ENCODE results near the gene RAB23. TPM values are rescaled to one million over a fixed set of nuclear protein-coding genes. Genes with fewer than 3 reads are reported as not detected.
A peak's percentile ranks its signal among the peaks of the same experiment; 100 is the strongest.
"Not testable (repeated sequence)": the region's sequence is repeated elsewhere in the genome, so short reads cannot be mapped to it uniquely, and the experiment has no call there.

Gene RAB23
- total RNA-seq, 1 experiment from 2014 or later = 5.1 TPM

DNA sequence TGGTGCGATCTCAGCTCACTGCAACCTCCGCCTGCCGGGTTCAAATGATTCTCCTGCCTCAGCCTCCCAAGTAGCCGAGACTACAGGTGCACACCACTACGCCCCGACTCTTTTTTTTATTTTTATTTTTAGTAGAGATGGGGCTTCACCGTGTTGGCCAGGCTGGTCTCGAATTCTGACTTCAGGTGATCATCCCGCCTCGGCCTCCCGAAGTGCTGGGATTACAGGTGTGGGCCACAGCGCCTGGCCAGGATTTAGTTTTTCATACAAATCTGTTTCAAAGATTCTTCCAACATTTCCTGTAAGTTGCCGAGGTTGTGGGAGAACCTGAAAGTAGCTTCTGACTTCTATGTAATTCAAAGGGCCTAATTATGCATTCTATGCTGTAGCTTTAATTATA lies 21.4 kb upstream of the RAB23 start:
- DNase-seq (ENCODE audit: low spot score) = not testable (repeated sequence)

DNA sequence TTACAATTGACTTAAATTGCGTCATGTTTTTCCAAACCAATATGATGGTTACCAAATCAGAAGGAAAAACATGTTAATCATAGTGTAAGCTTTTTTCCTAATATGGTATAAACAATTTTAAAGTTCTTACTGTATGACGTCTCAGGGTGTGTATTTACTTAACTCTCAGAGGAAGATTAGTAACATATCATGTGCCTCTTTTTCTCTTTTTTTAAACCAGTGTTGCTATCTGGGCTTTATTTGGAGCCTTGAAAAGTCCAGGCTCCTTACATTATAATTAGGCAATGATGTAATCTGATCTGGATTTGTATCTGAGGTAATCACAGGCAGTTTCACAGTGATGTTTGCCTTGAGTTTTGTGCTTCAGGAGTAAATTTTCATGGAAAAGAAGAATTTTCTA lies 20.4 kb upstream of the RAB23 start:
- DNase-seq (ENCODE audit: low spot score) = no peak

DNA sequence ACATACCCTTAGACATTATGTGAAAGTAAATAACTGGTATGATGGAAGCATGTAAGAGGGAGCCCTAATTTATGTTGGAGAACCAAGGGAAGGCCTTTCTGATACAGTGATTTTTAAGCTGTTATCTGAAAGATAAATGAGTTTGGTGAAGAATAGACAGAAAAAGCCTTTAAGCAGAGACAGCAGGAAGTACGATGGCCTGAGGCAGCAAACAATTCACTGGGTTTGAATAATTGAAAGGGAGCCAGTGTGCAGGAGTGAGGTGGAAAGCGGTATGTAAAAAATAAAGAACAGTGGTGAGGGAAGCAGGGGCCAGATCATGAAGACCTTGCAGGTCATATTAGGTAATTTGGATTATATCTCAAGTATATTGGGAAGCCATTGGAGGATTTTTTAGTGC lies 4.1 kb upstream of the RAB23 start:
- DNase-seq (ENCODE audit: low spot score) = no peak

DNA sequence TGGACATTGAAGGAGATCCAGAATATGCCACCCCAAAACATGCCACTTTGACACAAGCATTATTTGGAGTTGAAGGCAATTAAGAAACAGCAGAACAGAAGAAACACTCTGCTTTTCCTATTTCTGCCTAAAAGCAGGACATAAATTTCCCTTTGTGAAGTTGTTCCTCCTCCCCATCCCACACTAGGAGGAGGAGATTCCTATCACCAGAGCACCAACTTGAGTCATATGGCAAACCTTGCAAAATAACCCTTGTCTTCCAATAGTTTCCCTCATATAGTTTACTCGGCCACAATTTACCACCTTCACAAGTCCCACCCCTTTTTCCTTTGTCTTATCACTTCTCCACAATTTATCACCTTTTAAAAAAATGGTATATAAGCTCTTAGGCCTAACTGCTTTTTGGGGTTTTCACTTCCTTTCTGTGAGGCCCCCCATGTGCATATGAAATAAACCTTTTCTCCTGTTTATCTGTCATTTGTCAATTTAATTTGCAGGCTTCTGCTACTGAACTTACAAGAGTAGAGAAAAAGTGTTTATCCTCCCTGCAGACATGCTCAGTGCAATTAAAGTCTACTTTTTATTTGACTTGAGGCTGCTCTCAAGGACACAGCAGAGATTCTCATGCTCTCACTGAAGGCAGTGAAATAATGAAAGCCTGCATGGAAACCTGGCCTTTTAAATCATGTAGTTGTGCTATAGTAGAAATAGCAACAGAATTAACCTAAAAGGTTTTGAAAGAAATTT lies 2.8 kb upstream of the RAB23 start:
- DNase-seq (ENCODE audit: low spot score) = no peak

DNA sequence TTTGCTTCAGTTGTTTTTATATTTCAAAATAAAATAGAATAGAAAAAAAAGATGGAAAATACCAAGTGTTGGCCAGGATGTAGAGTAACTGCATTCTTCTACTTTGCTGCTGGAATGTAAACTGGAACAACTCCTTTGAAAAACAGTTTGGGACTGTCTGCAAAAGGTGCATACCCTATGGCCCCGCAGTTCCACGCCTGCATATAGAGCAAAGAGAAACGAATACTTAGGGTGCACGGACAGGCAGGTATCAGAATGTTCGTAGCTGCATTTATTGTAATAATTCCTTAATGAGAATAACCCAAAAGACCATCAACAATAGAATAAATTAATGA lies 603 bp upstream of the RAB23 start:
- DNase-seq (ENCODE audit: low spot score) = no peak

DNA sequence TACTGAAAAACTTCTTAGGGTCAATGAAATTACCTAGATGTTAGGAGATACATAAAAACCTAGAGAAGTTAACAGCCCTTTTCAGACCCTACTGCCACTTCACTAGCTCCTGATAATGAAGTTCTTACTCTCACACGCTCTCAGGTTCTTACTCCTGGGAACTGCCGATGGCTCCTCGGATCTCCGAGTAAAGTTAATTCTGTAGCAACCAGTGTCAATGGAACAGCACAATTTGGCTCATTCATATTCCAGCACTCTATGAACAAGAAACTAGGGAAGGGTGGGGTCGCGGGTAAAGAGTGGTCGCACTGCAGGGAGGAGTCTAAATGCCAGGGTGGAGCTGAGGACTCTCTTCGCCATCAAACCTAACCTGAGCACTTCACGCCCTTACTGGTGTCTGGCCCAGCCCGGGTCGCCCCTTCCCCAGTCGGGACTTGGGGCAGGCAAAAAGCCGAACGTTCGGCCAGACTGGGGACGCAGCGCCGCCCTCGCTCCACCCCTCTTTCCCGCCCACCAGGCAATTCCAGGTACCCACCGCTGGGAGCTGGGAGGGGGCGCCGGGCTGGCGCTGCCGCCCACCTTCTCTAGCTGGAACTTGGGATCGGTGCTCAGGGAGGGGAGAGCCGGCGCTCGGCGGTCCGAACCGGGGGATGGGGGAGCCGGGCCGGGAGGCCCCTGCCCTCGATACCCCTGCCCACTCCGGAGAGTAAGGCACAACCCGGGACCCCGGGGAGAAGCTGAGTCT lies 744 bp downstream of the RAB23 start:
- peak; percentile 80 for DNase-seq (ENCODE audit: low spot score)

DNA sequence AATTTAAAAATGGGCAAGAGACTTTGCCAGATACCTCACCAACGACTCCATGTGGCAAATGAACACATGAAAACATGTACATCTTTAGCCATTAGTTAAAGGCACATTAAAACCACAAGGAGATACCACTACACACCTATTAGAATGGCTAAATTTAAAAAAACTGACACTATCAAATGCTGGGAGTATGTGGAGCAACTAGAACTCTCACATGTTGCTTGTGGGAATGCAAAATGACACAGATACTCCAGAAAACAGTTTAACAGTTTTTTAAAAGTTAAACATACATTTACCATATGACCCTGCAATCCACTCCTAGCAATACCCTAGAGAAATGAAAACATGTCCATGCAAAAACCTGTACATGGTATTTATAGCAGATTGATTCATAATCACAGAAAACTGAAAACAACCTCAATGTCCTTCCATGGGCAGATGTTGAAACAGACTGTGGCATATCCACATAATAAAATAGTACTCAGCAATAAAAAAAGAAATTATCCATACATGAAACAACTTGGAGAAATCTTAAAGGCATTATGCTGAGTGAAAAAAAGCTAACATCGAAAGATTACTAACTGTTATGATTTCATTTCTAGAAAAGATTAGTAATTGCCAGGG lies 1.9 kb downstream of the RAB23 start:
- DNase-seq (ENCODE audit: low spot score) = no peak

DNA sequence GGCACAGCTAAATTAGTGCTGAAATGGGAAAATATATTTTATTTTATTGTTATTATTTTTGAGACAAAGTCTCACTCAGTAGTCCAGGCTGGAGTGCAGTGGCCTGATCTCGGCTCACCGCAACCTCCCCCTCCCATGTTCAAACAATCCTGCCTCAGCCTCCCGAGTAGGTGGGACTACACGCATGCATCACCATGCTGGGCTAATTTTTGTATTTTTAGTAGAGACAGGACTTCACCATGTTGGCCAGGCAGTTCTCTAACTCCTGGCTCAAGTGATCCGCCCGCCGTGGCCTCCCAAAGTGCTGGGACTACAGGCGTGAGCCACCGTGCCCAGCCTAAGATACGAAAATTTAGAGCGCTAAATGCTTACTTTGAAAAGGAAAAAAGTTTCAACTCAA lies 4.8 kb downstream of the RAB23 start:
- no peak for DNase-seq (ENCODE audit: low spot score)

DNA sequence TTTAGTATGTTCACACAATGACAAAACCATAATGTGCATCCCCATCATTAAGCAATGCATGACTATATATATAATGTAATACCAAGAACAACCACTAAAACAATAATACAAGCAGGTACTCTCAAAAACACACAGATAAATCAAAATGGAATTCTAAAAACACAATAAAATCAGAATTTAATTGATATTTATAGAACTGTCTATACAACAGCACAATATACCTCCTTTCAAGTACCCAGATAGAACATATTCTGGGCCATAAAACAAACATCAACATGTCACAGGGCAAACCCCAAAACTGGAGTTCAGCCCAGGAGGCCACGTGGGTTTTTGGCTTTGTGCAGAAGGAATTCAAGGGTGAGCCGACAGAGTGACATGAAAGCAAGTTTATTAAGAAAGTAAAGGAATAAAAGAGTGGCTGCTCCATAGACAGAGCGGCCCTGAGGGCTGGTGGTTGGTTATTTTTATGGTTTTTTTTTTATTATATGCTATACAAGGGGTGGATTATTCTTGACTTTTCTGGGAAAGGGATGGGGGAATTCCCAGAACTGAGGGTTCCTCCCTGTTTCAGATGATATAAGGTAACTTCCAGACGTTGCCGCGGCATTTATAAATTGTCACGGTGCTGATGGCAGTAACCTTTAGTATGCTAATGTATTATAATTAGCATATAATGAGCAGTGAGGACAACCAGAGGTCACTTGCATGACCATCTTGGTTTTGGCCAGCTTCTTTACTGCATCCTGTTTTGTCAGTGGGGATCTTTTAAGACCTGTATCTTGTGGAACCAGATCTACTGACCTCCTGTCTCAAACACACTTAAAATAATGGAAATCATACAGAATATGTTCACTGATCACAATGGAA lies 5.6 kb downstream of the RAB23 start:
- no peak for DNase-seq (ENCODE audit: low spot score)

DNA sequence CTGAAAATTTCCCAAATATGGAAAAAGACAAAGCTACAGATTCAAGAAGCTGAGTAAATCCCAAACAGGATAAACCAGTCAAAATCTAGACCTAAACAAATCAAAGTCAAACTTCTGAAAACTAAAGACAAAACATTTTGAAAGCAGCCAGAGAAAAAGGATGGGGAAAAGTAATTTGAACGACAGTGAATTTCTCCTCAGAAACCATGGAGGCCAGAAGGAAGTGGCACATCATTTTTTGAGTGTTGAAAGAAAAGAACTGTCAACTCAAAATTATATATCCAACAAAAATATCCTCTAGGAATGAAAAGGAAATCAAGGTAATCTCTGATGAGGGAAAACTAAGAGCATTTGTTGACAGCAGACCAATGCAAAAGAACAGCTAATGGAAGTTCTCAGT lies 6.8 kb downstream of the RAB23 start:
- DNase-seq (ENCODE audit: low spot score) = no peak

DNA sequence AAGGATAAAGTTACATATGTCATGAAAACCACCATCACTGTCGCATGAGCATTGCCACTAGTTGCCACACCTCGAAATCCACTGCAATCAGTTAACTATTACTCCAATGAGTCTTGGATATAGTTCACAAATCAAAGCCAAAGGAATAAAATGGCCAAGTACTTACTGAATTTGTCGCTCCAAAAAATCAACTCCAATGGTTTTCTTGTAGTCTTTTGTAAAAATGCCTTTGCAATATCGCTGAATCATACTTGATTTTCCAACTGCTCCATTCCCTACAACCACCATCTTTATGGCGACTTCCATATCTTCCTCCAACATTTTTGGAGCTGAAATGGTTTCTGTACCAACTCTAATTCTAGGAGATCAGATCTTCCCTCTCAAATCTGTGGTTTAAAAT lies 12.0 kb downstream of the RAB23 start:
- DNase-seq (ENCODE audit: low spot score) = no peak

DNA sequence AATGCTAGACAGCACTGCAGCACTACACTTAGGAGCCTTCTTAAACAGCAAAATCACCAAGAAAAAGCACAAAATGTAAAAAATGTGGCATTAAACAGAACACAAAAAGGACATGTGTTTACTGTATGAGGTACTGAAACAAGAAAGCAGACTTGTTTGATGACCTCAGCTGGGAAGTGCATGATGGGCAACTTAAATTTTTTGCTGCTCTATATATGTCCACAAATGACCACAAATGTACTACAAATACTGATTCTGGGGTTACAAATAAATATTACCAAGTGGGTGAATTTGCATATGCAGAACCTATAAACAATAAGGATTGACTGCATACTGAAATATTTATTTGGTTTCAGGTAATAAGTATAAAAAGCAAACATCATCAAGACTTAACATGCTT lies 13.1 kb downstream of the RAB23 start:
- no peak for DNase-seq (ENCODE audit: low spot score)

DNA sequence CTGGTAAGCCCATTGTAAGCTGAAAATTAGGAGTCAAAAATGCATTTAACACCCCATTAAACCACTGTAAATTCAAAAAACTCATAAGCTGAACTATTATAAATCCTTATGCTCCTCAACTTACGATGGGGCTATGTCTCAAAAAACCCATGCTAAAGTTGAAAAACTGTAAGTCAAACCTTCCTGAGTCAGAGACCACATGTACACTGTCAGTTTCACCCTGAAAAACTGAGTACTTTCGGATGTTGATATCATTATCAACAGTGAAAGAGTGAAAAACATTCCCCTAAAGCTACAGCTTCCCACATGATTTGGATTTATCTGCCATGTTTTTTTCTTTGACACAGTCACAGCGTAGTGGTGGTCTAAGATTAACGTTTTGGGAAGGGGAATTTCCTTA lies 14.2 kb downstream of the RAB23 start:
- DNase-seq (ENCODE audit: low spot score) = no peak

DNA sequence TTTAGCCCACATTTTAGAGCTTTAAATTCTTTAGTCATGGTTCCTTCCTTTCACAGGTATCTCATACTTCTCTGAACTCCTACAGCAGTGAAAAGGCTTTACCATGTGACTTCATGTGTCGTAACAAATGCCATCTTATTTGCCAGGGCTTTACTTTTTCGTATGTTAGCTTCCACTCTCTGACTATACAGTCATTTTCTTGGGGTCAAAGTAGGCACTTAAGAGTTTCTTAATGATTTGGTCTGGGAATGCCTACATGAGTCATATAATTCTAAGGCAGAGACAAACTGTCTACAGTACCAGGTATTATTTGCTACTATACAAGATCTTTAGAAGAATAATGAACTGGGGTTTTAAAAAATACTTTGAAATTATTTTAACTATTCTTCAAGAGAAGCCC lies 15.0 kb downstream of the RAB23 start:
- DNase-seq (ENCODE audit: low spot score) = no peak

DNA sequence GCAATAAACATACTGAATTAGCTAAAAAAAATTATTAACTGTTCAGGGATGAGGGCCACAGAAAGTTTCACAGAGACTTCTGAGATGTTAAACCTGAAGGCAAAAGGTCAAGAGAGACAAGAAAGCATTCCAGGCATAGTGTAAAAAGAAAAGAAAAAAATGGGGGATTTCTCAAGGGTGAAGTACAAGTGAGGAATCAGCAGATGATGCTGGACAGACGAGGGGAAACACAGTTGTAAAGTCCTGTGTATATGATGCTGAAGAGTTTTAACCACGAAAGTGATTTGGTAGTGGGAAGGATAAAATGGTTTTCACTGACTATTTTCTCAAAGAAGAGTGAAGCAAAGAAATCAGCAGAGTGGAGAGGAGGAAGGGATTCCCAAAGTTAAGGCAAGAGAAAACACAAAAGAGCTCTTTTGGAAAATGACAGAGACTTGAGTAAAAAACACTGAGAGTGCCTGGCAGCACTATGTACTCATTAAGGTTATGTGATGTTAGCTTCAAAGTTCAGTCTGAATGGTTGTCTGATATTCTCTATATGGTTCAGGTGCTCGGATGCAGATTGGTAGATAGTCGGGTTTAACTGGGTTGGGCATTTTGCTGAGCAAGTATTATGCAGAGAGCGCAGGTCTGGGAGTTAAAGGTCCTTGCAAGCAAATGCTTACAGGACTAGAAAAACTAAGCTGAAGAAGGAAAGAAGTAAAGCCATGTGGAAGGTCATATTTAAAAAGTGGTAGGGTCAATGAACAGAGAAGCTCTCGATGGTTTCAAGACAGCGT lies 16.4 kb downstream of the RAB23 start:
- no peak for DNase-seq (ENCODE audit: low spot score)

DNA sequence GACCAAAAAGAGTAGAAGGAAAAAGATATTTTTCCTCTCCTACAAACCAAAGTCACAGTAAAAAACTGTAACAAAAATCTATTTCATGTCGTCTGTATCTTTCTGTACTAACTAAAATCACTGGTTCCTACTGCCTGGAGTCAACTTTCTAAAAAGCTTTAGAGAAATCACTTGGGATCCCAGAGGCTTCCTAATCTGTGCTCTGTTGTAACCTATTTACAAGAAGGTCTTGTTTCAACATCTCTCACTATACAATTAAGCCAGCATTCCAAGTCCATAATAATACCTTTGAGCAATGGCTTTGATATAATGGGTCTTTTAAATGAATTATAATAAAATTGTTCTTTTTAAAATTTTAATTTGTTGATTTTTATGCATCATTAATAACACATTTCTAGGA lies 20.4 kb downstream of the RAB23 start:
- DNase-seq (ENCODE audit: low spot score) = no peak

DNA sequence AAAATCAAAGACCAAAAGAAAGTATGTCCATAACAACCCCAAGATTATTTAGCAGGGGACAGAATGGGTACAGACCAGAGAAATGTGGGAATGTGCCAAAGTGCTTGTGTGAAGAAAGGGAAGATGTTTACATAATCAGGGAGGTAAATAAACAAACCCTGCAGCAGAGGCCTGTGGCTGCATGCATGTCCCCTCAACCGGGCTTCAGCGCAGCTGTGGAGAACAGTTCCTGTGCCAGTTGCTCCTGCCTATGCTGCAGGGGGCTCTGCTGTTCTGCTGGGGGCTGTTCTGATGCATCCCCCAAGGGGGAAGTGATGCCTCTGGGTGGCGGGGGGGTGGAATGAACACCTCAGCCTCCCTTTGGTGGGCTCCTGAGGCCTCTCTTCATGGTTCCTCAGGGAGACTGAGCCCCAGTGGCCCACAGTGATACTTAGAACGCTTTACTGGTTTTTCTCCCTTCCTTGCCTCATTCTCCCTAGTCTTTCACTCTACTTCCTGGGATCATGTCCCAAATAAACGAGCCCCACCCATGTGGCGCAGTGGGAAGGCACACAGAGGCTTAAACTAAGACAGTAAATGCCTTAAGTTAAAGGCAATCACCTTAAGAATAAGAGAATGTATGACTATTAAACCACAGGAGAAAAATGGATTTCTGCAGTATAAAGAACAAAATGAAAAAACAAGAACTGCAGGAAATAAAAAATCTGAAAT lies 23.0 kb downstream of the RAB23 start:
- DNase-seq (ENCODE audit: low spot score) = no peak

DNA sequence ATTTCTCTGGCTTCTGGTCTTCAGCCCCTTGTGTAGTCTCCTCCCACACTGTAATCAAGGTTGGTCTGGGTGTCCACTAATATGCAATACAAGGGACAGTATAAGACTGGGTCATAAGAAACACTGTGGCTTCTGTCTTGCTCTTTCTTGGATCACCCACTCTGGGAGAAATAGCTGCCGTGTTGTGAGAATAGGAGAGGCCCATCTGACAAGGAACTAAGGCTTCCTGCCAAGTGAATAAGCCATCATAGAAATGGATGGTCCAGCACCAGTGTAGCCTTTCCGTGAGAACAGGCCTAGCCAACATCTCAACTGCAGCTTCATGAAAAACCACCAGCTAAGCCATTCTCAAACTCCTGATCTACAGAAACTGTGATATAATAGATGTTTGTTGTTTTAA lies 26.6 kb downstream of the RAB23 start:
- DNase-seq (ENCODE audit: low spot score) = no peak

DNA sequence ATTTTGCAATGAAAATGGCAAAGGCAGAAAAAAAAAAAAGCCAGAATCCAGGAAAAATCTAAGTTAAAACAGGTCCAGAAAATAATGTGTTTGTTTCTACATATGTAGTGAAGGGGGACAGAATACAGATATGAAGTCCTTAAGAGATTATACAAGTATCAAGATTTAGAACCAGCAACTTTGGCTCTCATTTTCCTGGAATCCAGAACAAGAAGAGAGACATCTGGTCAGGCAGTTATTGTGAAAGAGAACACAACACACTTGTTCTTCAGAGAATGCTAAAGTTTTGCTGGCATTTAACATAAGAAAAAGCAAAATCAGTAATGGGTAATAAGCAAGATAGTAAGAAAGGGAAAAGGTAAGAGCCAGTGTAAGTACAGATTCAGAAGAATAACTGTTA lies 28.9 kb downstream of the RAB23 start:
- no peak for DNase-seq (ENCODE audit: low spot score)

DNA sequence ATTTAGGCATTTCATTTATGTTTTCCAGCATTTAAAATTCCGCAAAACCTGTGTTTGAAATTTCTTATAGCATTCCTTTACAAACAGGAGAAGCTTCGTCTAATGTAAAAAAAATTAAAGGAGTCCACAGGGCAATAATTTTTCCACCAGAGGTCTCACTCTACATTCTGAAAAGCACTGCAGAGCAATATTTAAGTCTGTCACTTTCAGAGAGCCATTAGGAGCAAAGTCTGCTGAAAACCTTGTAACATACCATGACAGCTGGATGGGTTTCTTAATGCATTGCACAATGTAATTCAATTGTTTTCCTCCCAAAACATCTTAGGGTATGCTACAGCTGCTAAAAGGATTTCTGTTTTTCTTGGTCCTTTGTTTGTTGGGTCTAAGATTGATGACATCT lies 32.0 kb downstream of the RAB23 start:
- DNase-seq (ENCODE audit: low spot score) = peak; percentile 41

DNA sequence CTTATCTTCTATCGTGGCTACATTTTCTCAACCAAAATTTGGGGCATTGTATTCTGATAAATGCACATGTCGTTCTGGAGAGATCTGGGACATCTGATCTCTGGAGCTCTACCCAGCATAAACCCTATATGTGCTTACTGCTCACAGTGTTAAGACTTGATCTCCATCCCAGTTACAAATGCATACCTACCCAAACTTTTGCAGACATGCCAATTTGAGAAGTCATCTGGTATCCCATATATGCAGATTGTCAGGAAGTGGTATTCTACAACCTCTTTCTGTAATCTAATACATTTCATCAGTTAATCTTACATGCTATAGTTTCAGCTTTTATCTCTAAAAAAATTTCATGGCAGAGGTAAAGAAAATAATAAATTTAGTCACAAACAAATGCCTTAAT lies 38.8 kb downstream of the RAB23 start:
- no peak for DNase-seq (ENCODE audit: low spot score)
